NCI-H1694 (cell line): Measurements from ENCODE around the gene ALMS1.
"Not testable (repeated sequence)": the region's sequence is repeated elsewhere in the genome, so short reads cannot be mapped to it uniquely, and the experiment has no call there.

Experiments used
- DNase-seq: peaks from one replicate; lab custom pipeline; 2025; lab: John Stamatoyannopoulos, UW

The ALMS1 gene

GRCh38 chr2:73624625-73625024, 239.0 kb downstream of the ALMS1 start:
- DNase-seq, result not testable (repeated sequence)

GRCh38 chr2:73626237-73626636, 240.6 kb downstream of the ALMS1 start:
- not testable (repeated sequence) for DNase-seq

GRCh38 chr2:73628493-73628892, 242.9 kb downstream of the ALMS1 start:
- not testable (repeated sequence) for DNase-seq

GRCh38 chr2:73630662-73631266, 245.1 kb downstream of the ALMS1 start:
- peak; percentile 3 for DNase-seq

GRCh38 chr2:73636977-73637376, 251.3 kb downstream of the ALMS1 start:
- DNase-seq, result not testable (repeated sequence)

- no peak for DNase-seq
Measured at GRCh38 chr2:73638429-73638828, 252.8 kb downstream of the ALMS1 start.

- no peak for DNase-seq
Measured at GRCh38 chr2:73640511-73640911, 254.9 kb downstream of the ALMS1 start.

- DNase-seq, result no peak
Measured at GRCh38 chr2:73640946-73641766, 255.5 kb downstream of the ALMS1 start.

- no peak for DNase-seq
Measured at GRCh38 chr2:73641767-73642062, 256.1 kb downstream of the ALMS1 start.

GRCh38 chr2:73642338-73643018, 256.8 kb downstream of the ALMS1 start, which contains the start of gene NAT8:
NAT8 (minus strand) TSS chr2:73642422; CDS start chr2:73641628, 794 bp downstream.
- DNase-seq, result no peak

- DNase-seq, result not testable (repeated sequence)
Measured at GRCh38 chr2:73647690-73648089, 262.1 kb downstream of the ALMS1 start.

- no peak for DNase-seq
Measured at GRCh38 chr2:73651591-73652230, 266.1 kb downstream of the ALMS1 start.

- no peak for DNase-seq
Measured at GRCh38 chr2:73652348-73652747, 266.7 kb downstream of the ALMS1 start.

- no peak for DNase-seq
Measured at GRCh38 chr2:73654175-73654574, 268.5 kb downstream of the ALMS1 start.
